Measurements from ENCODE around the gene AP4E1.
"Not testable (repeated sequence)": the region's sequence is repeated elsewhere in the genome, so short reads cannot be mapped to it uniquely, and the experiment has no call there.

- TF ChIP-seq SUZ12 (IDR thresholded peaks at IDR 0.05); ELF4 (IDR thresholded peaks at IDR 0.05); BHLHE40 (IDR thresholded peaks at IDR 0.05; ENCODE audit: borderline replicate concordance); SP1 (IDR thresholded peaks at IDR 0.05); FOXM1 (IDR thresholded peaks at IDR 0.05; ENCODE audit: borderline replicate concordance); ARNT (IDR thresholded peaks at IDR 0.05); CTBP1 (IDR thresholded peaks at IDR 0.05; ENCODE audit: borderline replicate concordance); FOXA1 (IDR thresholded peaks at IDR 0.05): not testable (repeated sequence)
- TF ChIP-seq NFRKB (IDR thresholded peaks at IDR 0.05) (0 out of 2 replicates have a peak, but pooled peaks have one; percentile 39), L3MBTL2 (conservative IDR thresholded peaks at IDR 0.05) (peak; percentile 63)
These were observed 129.0 kb downstream of the AP4E1 start for GRCh38 chr15:51037474-51037873.
